GF-D8 (cell line): ENCODE measurements around the gene ACSF3.
"Not testable (repeated sequence)": the region's sequence is repeated elsewhere in the genome, so short reads cannot be mapped to it uniquely, and the experiment has no call there.

ENCODE experiments used
- DNase-seq: peaks from one replicate; lab custom pipeline; 2025; lab: John Stamatoyannopoulos, UW

ACSF3 gene

GRCh38 chr16:89161763-89162713, 68.4 kb downstream of the ACSF3 start:
- no peak for DNase-seq

DNA sequence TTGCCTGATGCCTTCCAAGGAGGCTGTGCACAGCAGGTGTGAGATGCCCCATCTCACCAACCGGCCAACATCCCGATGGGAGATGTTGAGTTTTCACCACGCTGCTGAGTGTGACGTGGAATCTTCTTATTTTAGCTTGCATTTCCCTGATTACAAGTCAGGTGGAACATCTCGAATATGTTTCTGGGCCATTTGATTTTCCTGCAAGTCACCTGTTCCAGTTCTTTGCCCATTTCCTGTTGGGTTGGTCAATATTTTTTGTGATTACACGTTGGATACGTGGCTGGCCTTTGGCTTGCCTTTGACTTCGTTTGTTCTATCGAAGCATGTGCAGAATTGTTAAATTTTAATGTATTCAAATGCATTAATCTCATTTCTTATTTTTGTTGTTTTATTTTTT, 69.6 kb downstream of the ACSF3 start:
- DNase-seq, result no peak

DNA sequence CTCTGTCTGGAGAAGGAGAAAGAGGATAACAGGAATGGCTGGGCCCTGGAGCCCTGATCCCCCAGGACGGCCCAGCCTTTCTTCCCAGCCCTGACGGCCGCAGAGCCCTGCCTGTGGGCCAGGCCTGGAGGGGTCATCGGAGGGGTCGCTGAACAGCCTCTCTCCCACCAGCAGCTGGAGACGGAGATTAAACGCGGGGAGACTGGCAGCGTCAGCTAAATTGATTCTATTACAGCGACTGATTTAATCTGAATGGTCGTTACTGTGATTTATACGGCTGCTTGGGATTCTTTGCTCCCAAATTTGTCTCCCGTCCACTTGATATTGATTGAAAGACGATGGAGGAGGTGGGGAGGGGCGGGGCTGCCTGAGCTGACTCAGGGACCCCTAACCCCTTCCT, 70.8 kb downstream of the ACSF3 start:
- no peak for DNase-seq

DNA sequence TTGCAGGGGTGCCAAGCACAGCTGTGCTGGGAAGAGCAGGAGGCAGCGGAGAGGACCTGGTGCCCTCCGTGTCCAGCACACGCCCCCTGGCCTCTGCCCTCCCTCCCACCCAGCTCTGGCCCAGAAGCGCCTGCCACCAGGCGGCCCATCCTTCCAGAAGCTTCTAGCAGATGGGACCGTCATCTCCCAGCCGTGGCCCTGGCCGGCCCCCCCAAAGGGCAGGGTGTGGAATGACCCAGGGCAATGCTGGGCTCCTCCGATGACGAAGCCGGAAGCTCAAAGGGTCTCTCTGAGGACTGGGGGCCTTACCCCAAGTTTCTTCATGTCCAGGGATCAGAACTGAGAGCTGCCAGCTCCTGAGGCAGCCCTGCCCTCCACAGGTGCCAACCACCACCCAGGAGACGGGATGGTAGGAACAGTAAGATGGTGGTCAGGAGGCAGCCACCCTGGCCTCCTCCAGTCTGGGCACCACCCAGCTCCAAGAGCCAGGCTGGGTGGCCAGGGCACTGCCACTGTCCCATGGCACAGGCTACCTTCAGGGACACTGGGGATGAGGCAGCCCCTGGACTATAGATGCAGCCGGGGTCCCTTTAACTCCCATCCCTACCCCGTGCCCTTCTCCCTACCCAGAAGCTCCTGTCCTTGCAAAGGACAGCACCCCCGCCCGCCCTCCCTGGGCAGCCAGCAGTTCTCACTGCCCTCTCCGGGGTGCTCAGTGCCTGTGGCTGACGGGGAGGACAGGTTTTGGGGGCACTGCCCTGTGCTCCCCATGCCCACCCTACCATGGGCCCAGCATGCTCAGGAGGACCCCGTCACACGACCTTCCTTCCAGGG, 71.4 kb downstream of the ACSF3 start:
- no peak for DNase-seq

- not testable (repeated sequence) for DNase-seq
Measured at GRCh38 chr16:89165681-89165979, 72.0 kb downstream of the ACSF3 start.

DNA sequence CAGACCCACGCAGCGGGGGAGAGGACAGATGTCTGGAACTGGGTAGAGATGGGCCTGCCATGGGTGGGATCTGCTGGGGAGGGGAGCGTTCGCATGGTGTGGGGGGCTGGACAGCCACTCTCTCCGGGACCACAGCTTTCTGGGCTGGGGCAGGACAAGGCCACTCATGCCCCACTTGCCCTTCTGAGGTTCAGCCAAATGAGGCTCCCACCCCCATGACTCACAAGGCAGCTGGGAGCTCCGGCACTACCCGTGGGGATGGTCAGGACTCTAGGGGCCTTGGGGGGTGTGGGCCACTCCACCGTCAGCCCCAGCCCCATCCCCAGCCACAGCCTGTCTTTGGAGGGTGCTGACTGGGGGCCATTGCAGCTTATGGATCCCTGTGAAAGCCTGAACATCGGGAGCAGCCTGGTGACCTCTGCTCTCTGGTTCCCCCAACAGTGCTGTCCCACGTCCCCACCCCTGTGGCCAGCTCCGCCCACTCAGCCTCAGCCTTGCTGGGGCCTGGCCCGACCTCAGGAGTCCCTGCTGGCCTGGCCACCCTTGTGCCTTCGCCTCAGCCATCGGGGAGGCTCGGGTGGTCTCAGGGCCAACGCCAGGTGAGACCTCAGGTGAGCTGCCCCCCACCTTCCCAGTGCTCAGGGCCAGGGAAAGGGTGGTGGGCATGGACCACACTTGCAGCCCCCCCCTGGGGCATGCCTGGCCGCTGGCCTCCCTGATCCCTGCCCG, 73.2 kb downstream of the ACSF3 start:
- no peak for DNase-seq

DNA sequence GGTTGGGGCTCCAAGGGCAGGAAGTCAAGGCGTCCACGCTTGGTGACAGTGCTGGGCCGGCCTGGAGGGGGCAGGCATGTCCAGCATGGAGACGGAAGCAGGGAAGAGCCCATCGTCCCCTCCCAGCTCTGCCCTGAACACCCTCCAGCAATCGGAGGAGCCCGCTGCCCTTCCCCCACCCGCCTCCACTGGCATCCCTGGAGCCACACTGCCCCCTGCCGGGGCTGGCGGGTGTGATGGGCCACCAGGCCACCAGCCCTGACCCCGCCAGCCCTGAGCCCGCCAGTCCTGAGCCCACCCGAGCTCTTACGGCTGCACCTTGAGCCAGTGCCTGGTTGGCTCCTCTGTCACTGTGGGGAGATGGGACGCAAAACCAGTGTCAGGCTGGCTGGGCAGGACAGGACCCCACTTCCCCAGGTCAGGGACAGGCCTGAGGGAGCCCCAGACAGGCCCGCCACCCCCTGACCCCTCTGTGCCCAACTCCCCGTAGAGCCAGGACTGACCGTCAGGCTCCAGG, 73.8 kb downstream of the ACSF3 start:
- peak; percentile 31 for DNase-seq

DNA sequence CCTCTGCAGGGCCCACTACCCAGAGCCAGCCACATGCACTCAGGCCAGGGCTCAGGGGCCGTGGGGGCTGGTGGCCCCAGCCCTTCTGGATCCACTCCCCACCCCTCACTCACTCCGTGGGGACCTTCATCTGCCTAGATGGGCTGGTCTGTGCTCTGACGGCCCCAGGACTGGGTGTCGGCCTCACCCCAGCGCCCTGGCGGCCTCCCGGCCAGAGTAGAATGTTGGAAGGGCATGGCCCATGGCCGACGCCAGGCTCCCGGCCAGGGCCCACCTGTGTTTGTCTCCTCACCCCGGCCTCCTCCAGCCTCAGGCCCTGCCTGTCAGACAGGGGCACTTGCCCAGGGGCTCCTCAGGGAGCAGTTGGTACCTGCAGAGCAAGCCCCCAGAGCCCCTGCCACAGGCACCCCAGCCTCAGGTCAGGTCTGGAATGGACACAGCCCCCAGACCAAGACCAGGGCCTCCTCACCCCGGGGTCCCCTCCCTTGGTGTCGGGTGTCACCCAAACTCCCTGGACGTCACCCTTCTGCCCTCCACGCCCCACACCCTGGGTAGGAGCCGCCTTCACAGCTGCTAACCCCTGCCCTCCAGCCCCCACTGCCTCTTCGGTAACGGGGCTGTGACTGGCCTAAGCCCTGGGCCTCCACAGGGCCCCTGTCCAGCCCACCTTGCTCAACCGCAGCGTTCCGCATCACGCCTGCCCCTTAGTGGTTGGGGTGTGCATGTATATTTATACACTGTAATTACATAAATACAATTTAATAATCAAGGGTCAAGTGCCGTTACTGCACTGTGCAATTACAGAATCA, 74.9 kb downstream of the ACSF3 start:
- no peak for DNase-seq

DNA sequence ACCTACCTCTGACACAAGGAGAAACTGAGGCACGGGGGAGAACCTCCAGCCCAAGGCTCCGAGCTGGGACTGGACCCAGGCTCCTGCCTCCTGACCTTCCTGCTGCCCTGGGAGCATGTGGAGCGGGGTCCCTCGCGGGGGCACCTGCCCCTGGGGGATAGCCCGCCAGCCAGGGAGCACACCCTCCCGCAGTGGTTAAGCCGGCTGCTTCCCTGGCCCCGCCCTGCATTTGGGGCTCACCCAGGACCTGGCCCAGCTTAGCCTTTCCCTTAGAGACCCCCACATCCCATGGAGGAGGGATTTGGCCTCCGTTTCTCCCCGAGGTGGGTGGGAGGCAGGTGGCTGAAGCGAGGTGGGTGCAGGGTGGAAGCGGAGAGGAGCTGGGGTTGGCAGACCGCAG, 76.1 kb downstream of the ACSF3 start:
- no peak for DNase-seq

GRCh38 chr16:89170346-89171215, 76.9 kb downstream of the ACSF3 start:
- no peak for DNase-seq

GRCh38 chr16:89171216-89172170, 77.8 kb downstream of the ACSF3 start, which contains the start of gene CDH15:
TSS of gene CDH15 (plus strand) at chr16:89171748. CDS start at chr16:89171832, 84 bp downstream.
- DNase-seq, result peak; percentile 74

- DNase-seq, result no peak
Measured at GRCh38 chr16:89172171-89172527, 78.5 kb downstream of the ACSF3 start.

GRCh38 chr16:89172528-89173173, 79.0 kb downstream of the ACSF3 start:
- no peak for DNase-seq

GRCh38 chr16:89173174-89173921, 79.7 kb downstream of the ACSF3 start:
- no peak for DNase-seq

GRCh38 chr16:89174055-89174827, 80.6 kb downstream of the ACSF3 start:
- no peak for DNase-seq

- DNase-seq, result no peak
Measured at GRCh38 chr16:89174877-89175276, 81.2 kb downstream of the ACSF3 start.
